Measurements from ENCODE around the gene GGPS1. TPM values are rescaled to one million over a fixed set of nuclear protein-coding genes. Genes with fewer than 3 reads are reported as not detected.
"Not testable (repeated sequence)": the region's sequence is repeated elsewhere in the genome, so short reads cannot be mapped to it uniquely, and the experiment has no call there.

GGPS1 gene
- polyA plus RNA-seq, 1 experiment: 45.2 TPM

GRCh38 chr1:235358899-235359298, 30.5 kb downstream of the GGPS1 start:
- no peak overlapping the region for H3K4me3 ChIP-seq (ENCODE audit: low read depth, low read length)
- no peak for DNase-seq (ENCODE audit: low read depth, low spot score)
- no peaks in the 10 kb centered on the region for H3K9me3 ChIP-seq (ENCODE audit: control insufficient read depth, insufficient read depth, low read length)
- CTCF ChIA-PET: interaction anchor here (0.6 kb wide), 1 partner anchor 27 kb away, joined by 5 read pairs; no protein-coding TSS in a partner anchor
- POLR2A ChIA-PET: interaction anchor here (1.1 kb wide), 1 partner anchor 9 kb away, joined by 5 read pairs; the partner anchor contains the start of gene TBCE
- H3K27ac ChIP-seq (ENCODE audit: low read depth, low read length): no peak overlapping the region
- TF ChIP-seq CTCF (IDR thresholded peaks at IDR 0.05; ENCODE audit: low read depth, low read length): no peak
- H3K27me3 ChIP-seq (ENCODE audit: control insufficient read depth, insufficient read depth, low read length): no peaks in the 10 kb centered on the region

- H3K4me3 ChIP-seq (ENCODE audit: low read depth, low read length); H3K27ac ChIP-seq (ENCODE audit: low read depth, low read length); POLR2A ChIA-PET; DNase-seq (ENCODE audit: low read depth, low spot score); H3K27me3 ChIP-seq (ENCODE audit: control insufficient read depth, insufficient read depth, low read length); H3K9me3 ChIP-seq (ENCODE audit: control insufficient read depth, insufficient read depth, low read length): not testable (repeated sequence)
- CTCF ChIA-PET: interaction anchor here (1.1 kb wide), 1 partner anchor 51 kb away, joined by 5 read pairs; no protein-coding TSS in a partner anchor
These were observed 35.8 kb downstream of the GGPS1 start for GRCh38 chr1:235364189-235364588.

- CTCF ChIA-PET: interaction anchor here (0.5 to 1.7 kb wide), 3 partner anchors 49 to 1971 kb away, joined by 4 to 6 read pairs (median 5); no protein-coding TSS in a partner anchor
- no peak for TF ChIP-seq CTCF (IDR thresholded peaks at IDR 0.05; ENCODE audit: low read depth, low read length)
- DNase-seq (ENCODE audit: low read depth, low spot score): no peak
These were observed 37.9 kb downstream of the GGPS1 start for GRCh38 chr1:235366286-235366685.

GRCh38 chr1:235367000-235367908, 38.9 kb downstream of the GGPS1 start, which contains the start of gene TBCE:
Gene TBCE, plus strand, starts transcription at chr1:235367427. Its CDS starts 12,623 bp downstream, at chr1:235380050.
- no peaks in the 10 kb centered on the region for H3K27me3 ChIP-seq (ENCODE audit: control insufficient read depth, insufficient read depth, low read length)
- POLR2A ChIA-PET: interaction anchor here (0.7 to 1.1 kb wide), 3 partner anchors 9 to 48 kb away, joined by 3 to 5 read pairs (median 3); partner anchors contain the start of gene GGPS1
- peak; percentile 89 for DNase-seq (ENCODE audit: low read depth, low spot score)
- TF ChIP-seq CTCF (IDR thresholded peaks at IDR 0.05; ENCODE audit: low read depth, low read length): peak; percentile 18; the same call in 1 of the 2 replicates
- CTCF ChIA-PET: interaction anchor here (0.6 to 1.7 kb wide), 3 partner anchors 48 to 262 kb away, joined by 3 to 6 read pairs (median 5); no protein-coding TSS in a partner anchor
- H3K4me3 ChIP-seq (ENCODE audit: low read depth, low read length): peak within 1 kb of the TSS; percentile 91
- H3K27ac ChIP-seq (ENCODE audit: low read depth, low read length): peak within 1 kb of the TSS; percentile 57
- H3K9me3 ChIP-seq (ENCODE audit: control insufficient read depth, insufficient read depth, low read length): no peaks in the 10 kb centered on the region

More at GRCh38 chr1:235366286-235366685, 37.9 kb downstream of the GGPS1 start:
- H3K27me3 ChIP-seq (ENCODE audit: control insufficient read depth, insufficient read depth, low read length): no peaks in the 10 kb centered on the region
- no peaks in the 10 kb centered on the region for H3K9me3 ChIP-seq (ENCODE audit: control insufficient read depth, insufficient read depth, low read length)
- POLR2A ChIA-PET: no interaction called here
- no peak overlapping the region for H3K4me3 ChIP-seq (ENCODE audit: low read depth, low read length)
- H3K27ac ChIP-seq (ENCODE audit: low read depth, low read length): no peak overlapping the region

GRCh38 chr1:235368428-235368827, 40.1 kb downstream of the GGPS1 start:
- TF ChIP-seq CTCF (IDR thresholded peaks at IDR 0.05; ENCODE audit: low read depth, low read length): no peak
- peak overlapping the region; percentile 54; the same call in 1 of the 2 replicates for H3K4me3 ChIP-seq (ENCODE audit: low read depth, low read length)
- H3K27ac ChIP-seq (ENCODE audit: low read depth, low read length): no peak overlapping the region
- H3K9me3 ChIP-seq (ENCODE audit: control insufficient read depth, insufficient read depth, low read length): no peaks in the 10 kb centered on the region
- ChIA-PET CTCF (interaction anchor here (1.1 kb wide), 1 partner anchor 48 kb away, joined by 3 read pairs; no protein-coding TSS in a partner anchor), POLR2A (interaction anchor here (1.1 kb wide), 1 partner anchor 10 kb away, joined by 5 read pairs; no protein-coding TSS in a partner anchor)
- no peaks in the 10 kb centered on the region for H3K27me3 ChIP-seq (ENCODE audit: control insufficient read depth, insufficient read depth, low read length)
- no peak for DNase-seq (ENCODE audit: low read depth, low spot score)
